Stimulated activated CD4-positive, alpha-beta T cell treated with anti-CD3 and anti-CD28 coated beads, Interleukin-2, amount 100 ng/mL, for 24 hours (primary cell): Measurements from ENCODE around the gene NOL4.
"Not testable (repeated sequence)": the region's sequence is repeated elsewhere in the genome, so short reads cannot be mapped to it uniquely, and the experiment has no call there.

Source experiments
- DNase-seq, 2 donors: peaks; one replicate each; pipeline ENCODE4 v3.0.0-alpha.2; 2020

The NOL4 gene

DNA sequence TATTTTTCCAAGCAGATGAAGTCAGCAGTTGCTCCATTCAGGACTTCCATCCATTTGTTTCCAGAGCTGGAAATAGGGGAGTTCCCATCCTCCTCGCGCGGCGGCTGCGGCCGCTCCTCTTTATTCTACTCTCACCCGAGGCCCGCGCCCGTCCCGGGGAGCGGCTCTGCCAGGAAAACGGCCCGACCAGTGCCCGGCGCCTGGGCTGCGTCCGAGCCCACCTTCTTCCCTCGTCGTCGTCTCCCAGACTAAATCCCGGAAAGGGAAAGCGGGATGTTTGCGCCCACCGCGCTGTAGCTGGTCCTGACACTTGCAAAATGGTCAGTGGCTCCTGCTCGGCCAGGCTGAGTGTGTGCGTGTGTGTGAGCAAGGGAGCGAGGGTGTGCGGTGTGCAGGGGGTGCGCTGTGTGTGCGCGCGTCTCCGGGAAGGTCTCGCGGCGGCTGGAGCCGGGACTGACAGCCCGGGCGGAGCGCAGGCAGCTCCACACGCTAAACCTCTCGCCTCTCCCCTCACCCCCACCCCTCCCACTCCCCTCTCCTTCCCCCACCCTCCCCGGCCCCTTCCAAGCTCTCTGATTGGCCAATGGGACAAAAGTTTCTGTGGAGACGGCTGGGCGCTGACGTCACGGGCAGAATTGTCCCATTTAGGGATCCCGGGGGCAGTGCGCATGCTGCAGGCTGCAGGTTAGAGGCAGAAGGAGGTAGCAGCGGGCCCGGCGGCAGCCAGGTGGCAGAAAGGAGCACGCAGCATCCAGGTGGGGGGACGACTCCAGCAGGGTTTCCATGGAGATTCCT lies at the start of gene NOL4:
Gene NOL4, minus strand, starts transcription at position 491 of the 795 bp plus-strand sequence. CDS start 1,660 bp downstream, outside the sequence.
- no peak for DNase-seq

DNA sequence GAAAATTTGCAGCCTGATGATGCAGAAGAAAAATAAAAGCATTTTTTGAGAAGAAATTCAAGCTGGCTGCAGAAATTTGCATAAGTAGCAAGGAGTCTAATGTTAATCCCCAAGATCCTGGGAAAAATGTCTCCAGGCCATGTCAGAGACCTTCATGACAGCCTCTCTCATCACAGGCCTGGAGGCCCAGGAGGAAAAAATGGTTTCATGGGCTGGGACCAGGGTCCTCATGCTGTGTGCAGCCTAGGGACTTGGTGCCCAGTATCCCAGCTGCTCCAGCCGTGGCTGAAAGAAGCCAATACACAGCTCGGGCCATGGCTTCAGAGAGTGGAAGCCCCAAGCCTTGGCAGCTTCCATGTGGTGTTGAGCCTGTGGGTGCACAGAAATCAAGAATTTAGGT lies 41.3 kb upstream of the NOL4 start:
- not testable (repeated sequence) for DNase-seq

- DNase-seq, result no peak
Measured at GRCh38 chr18:34261865-34262780, 37.4 kb upstream of the NOL4 start.

DNA sequence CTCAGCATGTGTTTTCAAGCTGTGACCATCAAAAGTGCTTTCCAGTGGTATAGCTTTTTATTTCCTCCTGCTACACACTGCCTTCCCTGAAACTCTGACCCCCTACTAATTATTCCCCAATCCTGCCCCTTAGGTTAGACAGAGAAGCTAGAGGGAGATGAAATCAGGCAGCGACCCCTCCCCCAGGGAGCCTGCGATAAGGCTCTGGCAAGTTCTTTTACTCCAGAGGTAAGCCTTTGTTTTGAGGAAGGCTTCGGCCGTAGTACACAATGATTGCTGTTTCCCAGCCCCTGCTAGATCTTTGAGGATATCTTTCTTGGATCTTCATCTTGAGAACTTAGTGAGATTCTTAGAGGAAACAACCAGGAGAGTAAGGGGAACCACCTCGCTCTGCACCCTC lies 33.5 kb upstream of the NOL4 start:
- no peak for DNase-seq

- no peak for DNase-seq
Measured at GRCh38 chr18:34251919-34252318, 27.2 kb upstream of the NOL4 start.

DNA sequence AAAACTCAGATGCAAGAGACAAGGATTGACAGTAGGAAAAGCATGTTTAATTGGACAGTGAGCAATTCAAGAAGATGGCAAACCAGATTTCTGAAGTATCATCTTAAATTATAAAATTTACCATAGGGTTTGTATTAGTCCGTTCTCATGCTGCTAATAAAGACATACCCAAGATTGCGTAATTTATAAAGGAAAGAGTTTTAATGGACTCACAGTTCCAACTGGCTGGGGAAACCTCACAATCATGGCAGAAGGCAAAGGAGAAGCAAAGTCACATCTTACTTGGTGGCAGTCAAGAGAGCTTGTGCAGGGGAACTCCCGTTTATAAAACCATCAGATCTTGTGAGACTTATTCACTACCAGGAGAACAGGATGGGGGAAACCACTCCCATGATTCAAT lies 24.0 kb upstream of the NOL4 start:
- DNase-seq, result no peak

DNA sequence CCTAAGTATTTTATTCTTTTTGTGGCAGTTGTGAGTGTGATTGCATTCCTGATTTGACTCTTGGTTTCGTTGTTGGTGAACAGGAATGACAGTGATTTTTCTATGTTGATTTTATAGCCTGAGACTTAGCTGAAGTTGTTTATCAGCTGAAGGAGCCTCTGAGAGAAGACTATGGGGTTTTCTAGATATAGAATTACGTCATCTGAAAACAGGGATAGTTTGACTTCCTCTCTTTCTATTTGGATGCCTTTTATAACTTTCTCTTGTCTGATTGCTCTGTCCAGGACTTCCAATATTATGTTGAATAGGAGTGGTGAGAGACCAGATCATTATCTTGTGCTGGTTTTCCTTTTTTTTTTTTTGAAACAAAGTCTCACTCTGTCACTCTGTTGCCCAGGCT lies 18.0 kb upstream of the NOL4 start:
- no peak for DNase-seq

DNA sequence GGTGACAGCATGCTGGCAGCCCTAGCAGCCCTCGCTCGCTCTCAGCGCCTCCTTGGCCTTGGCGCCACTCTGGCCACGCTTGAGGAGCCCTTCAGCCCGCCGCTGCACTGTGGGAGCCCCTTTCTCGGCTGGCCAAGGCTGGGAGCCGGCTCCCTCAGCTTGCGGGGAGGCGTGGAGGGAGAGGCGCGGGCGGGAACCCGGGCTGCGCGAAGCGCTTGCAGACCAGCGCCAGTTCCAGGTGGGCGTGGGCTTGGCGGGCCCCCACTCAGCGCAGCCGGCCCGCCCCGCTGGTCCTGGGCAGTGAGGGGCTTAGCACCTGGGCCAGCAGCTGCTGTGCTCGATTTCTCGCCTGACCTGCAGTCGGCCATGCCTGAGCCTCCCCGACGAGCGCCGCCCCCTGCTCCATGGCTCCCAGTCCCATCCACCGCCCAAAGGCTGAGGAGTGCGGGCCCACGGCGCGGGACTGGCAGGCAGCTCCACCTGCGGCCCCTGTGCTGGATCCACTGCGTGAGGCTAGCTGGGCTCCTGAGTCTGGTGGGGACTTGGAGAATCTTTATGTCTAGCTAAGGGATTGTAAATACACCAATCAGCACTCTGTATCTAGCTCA lies 9.2 kb upstream of the NOL4 start:
- not testable (repeated sequence) for DNase-seq

DNA sequence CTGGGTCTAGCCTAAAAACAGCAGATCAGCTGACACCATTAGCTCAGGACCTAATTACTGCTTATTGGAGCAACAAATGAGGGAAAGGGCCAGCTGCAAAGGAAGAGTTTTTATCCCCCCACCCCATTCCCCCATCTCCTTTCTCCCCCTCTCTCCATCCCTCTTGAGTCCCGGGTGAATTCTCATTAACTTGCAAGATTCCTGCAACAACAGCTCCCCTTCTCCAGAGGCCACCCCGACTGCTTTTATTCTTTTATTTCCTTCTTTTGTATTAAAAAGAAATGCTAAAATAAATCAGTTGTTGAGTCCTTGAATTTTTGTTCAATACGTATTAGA lies 473 bp upstream of the NOL4 start:
- no peak for DNase-seq

- no peak for DNase-seq
Measured at GRCh38 chr18:34223893-34224422, 755 bp downstream of the NOL4 start.

GRCh38 chr18:34223164-34223892 lies 1.4 kb downstream of the NOL4 start:
- no peak for DNase-seq

- DNase-seq, result no peak
Measured at GRCh38 chr18:34222307-34223163, 2.2 kb downstream of the NOL4 start.

GRCh38 chr18:34221971-34222306 lies 2.8 kb downstream of the NOL4 start:
- no peak for DNase-seq

- DNase-seq, result no peak
Measured at GRCh38 chr18:34220081-34220815, 4.5 kb downstream of the NOL4 start.

DNA sequence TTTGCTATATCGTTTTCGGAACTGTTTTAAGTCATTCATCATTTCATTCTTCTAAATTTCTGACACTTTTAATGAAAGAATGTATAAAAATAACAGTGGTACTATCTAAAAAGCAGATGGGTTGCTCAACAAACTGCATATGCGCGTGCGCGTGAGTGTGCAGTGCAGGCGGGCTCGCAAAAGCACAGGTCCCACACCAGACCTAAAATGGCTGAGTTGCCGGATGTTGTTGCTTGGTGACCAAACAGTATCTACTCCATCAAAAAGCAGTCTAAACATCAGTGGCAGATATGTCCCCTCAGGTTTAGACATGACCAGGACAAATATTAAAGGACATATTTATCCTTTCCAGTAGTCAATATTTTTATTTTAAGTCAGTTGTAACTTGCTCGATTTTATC lies 5.1 kb downstream of the NOL4 start:
- DNase-seq, result no peak

DNA sequence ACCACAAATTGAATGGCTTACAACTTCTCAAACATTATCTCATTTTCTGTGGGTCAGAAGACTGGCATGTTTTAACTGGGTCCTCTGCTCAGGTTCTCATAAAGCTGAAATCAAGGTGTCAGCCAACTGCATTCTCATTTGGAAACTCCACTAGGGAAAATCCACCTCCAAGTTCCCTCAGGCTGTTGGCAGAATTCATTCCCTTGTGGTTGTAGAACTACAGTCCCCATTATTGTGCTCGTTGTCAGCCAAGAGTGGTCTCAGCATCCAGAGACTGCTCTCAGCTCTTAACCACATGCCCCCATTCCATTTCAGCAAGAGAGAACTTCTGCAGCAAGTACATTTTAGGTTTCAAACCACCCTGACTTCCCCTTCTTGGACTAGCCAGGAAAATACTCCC lies 12.2 kb downstream of the NOL4 start:
- no peak for DNase-seq

DNA sequence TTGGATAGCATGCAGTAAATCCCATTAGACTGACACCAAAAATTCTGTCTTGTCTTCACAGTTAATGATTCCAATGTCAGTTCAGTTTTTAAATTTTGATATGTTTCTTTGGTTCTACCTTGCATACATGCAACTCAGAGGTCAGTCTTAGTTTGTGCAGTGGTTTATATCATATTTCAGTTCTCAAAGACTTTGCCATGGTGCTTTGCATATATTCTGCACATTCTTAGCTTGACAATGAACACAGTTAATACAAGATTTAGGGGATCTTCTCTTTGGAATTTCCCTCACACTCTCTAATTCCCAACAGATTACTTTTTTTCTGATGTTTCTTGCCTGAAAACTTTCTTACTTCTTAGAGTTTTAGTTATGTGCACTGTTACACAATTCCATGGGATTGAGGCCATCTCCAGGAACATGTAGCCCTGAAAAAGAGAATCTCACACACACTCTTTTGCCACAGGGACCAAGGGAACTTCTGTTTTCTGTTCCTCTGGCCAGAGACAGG lies 17.3 kb downstream of the NOL4 start:
- no peak for DNase-seq

GRCh38 chr18:34203866-34204265 lies 20.8 kb downstream of the NOL4 start:
- no peak for DNase-seq

GRCh38 chr18:34196256-34196655 lies 28.5 kb downstream of the NOL4 start:
- no peak for DNase-seq

DNA sequence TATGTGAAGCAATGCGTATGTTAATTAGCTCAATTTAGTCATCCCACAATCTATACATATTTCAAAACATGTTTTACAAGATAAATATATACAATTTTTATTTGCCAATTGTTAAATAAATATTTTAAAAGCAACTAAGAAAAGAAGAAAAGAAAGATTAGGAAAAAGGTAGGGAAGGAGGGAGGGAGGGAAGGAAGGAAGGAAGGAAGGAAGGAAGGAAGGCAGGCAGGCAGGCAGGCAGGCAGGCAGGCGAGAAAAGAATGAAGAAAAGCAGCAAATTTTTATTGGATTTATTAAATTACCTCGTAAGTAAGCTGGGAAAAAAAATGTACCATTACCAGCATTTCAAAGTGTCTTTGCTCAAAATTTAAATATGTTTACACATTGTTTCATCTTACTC lies 30.5 kb downstream of the NOL4 start:
- DNase-seq, result no peak
